HEK293T (cell line): Measurements from ENCODE around the gene CCL22.

ENCODE experiments used
- BHLHE40 ChIP-seq: fragments of 450-650 bp; IDR thresholded peaks from 2 replicates; pipeline ENCODE4 v1.6.1; 2016; ENCODE audit warnings: mild to moderate bottlenecking, moderate library complexity, borderline replicate concordance
- FOXK2 ChIP-seq: fragments of 450-650 bp; IDR thresholded peaks from 2 replicates; pipeline ENCODE4 v1.6.1; 2016; ENCODE audit warnings: mild to moderate bottlenecking
- HDGF ChIP-seq: fragments of 450-650 bp; IDR thresholded peaks from 2 replicates; pipeline ENCODE4 v1.6.1; 2017; ENCODE audit warnings: antibody characterized with exemption, borderline replicate concordance
- SP1 ChIP-seq: fragments of 450-650 bp; IDR thresholded peaks from 2 replicates; pipeline ENCODE4 v1.6.1; 2017
- SUZ12 ChIP-seq: fragments of 450-650 bp; IDR thresholded peaks from 2 replicates; pipeline ENCODE4 v1.6.1; 2016; ENCODE audit warnings: mild to moderate bottlenecking
- TARDBP ChIP-seq: fragments of 450-650 bp; IDR thresholded peaks from 2 replicates; pipeline ENCODE4 v1.6.1; 2016
- ZNF384 ChIP-seq: fragments of 450-650 bp; IDR thresholded peaks from 2 replicates; pipeline ENCODE4 v1.6.1; 2016

DNA sequence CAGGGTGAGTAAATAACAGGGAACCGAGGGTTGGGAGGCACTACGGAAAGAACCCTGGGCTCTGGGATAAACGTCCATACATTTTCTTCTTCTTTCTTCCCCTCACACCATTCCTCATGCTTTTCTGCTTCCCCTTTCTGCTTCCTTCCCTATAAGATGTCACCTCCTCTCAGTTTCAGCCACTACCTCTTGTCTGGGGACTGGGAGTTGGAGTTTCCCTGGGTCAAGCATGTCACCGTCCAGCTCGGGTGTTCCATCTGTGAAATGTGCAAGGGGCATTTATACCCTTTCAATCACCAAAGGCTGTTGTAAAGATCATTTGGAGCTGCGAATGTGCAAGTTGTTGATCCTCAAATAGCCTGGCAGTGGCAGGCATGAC, 17.5 kb upstream of the CCL22 start:
- TF ChIP-seq TARDBP (no peak), HDGF (no peak), SP1 (no peak), BHLHE40 (no peak), FOXK2 (no peak), ZNF384 (no peak), SUZ12 (no peak)
